Mesenchymal stem cell (in vitro differentiated cells and primary cell): ENCODE measurements around the gene CDCA7L.

Experiments used
- DNase-seq: peaks from one replicate; pipeline ENCODE4 v3.0.0-alpha.2; 2013
- H2AFZ ChIP-seq: one replicate; pipeline ENCODE4 v1.6.1; 2013; ENCODE audit warnings: low read depth, mild to moderate bottlenecking, control low read depth, inconsistent platforms, low read length, moderate library complexity
- H2AK5ac ChIP-seq: 2 replicates; pipeline ENCODE4 v1.6.1; 2013; ENCODE audit warnings: low read length, moderate library complexity, mild to moderate bottlenecking, inconsistent platforms; ENCODE audit not compliant: severe bottlenecking
- H2BK120ac ChIP-seq: one replicate; pipeline ENCODE4 v1.6.1; 2013; ENCODE audit warnings: low read depth, mild to moderate bottlenecking, inconsistent platforms, low read length, moderate library complexity
- H2BK12ac ChIP-seq, 2 experiments: one replicate each; pipeline ENCODE4 v1.6.1; 2013; ENCODE audit warnings: inconsistent platforms in 2 of 2, low read length in 2 of 2, mild to moderate bottlenecking in 2 of 2, moderate library complexity in 2 of 2, control low read depth in 1 of 2
- H2BK15ac ChIP-seq: one replicate; pipeline ENCODE4 v1.6.1; 2013; ENCODE audit warnings: mild to moderate bottlenecking, low read depth, inconsistent platforms; ENCODE audit not compliant: poor library complexity, severe bottlenecking
- H2BK5ac ChIP-seq: 2 replicates; pipeline ENCODE4 v1.6.1; 2013; ENCODE audit warnings: low read depth, mild to moderate bottlenecking, low read length, control low read depth, inconsistent platforms; ENCODE audit not compliant: poor library complexity, severe bottlenecking
- H3K14ac ChIP-seq, 2 experiments: one replicate each; pipeline ENCODE4 v1.6.1; 2013; ENCODE audit warnings: inconsistent platforms in 2 of 2, low read length in 2 of 2, control low read depth in 1 of 2, mild to moderate bottlenecking in 1 of 2, moderate library complexity in 1 of 2
- H3K18ac ChIP-seq, 2 experiments: one replicate each; pipeline ENCODE4 v1.6.1; 2013; ENCODE audit warnings: inconsistent platforms in 2 of 2, low read length in 2 of 2, control low read depth in 1 of 2, low read depth in 1 of 2, mild to moderate bottlenecking in 1 of 2
- H3K23ac ChIP-seq, 2 experiments: one replicate each; pipeline ENCODE4 v1.6.1; 2013; ENCODE audit warnings: inconsistent platforms in 2 of 2, low read length in 2 of 2, mild to moderate bottlenecking in 2 of 2, moderate library complexity in 2 of 2, control low read depth in 1 of 2
- H3K27ac ChIP-seq: 2 replicates; pipeline ENCODE4 v1.5.1; 2013; ENCODE audit warnings: mild to moderate bottlenecking, moderate library complexity, low read length, control low read depth, inconsistent platforms; ENCODE audit not compliant: poor library complexity, severe bottlenecking
- H3K27me3 ChIP-seq, 2 experiments: 2 replicates each; pipeline versions ENCODE4 v1.6.1 to v1.7.0; 2013; ENCODE audit warnings: low read length in 2 of 2, mild to moderate bottlenecking in 2 of 2, moderate library complexity in 2 of 2, control low read depth in 1 of 2, inconsistent platforms in 1 of 2; ENCODE audit not compliant: control insufficient read depth in 1 of 2, insufficient read depth in 1 of 2
- H3K36me3 ChIP-seq, 2 experiments: 2 replicates each; pipeline versions ENCODE4 v1.6.1 to v1.7.0; 2013; ENCODE audit warnings: low read length in 2 of 2, control low read depth in 1 of 2, inconsistent platforms in 1 of 2, low read depth in 1 of 2, mild to moderate bottlenecking in 1 of 2; ENCODE audit not compliant: insufficient read depth in 2 of 2, control insufficient read depth in 1 of 2
- H3K4ac ChIP-seq, 2 experiments: one replicate each; pipeline ENCODE4 v1.6.1; 2013; ENCODE audit warnings: inconsistent platforms in 2 of 2, low read length in 2 of 2, mild to moderate bottlenecking in 2 of 2, moderate library complexity in 2 of 2, control low read depth in 1 of 2, low read depth in 1 of 2
- H3K4me1 ChIP-seq: 2 replicates; pipeline ENCODE4 v1.6.1; 2013; ENCODE audit warnings: low read depth, low read length, control low read depth; ENCODE audit not compliant: control insufficient read depth, insufficient read depth
- H3K4me2 ChIP-seq: 2 replicates; pipeline ENCODE4 v1.6.1; 2013; ENCODE audit warnings: low read length, mild to moderate bottlenecking, inconsistent platforms; ENCODE audit not compliant: poor library complexity, severe bottlenecking
- H3K4me3 ChIP-seq, 2 experiments: 2 replicates each; pipeline versions ENCODE4 v1.5.1 to v1.7.0; 2013; ENCODE audit warnings: low read length in 2 of 2, mild to moderate bottlenecking in 2 of 2, control low read depth in 1 of 2, low read depth in 1 of 2; ENCODE audit not compliant: insufficient read depth in 1 of 2
- H3K79me1 ChIP-seq: replicated peaks from 2 replicates; pipeline ENCODE4 v1.6.1; 2013; ENCODE audit warnings: mild to moderate bottlenecking, control low read depth, low read length, inconsistent platforms; ENCODE audit not compliant: poor library complexity, severe bottlenecking
- H3K9ac ChIP-seq: 2 replicates; pipeline ENCODE4 v1.7.0; 2013; ENCODE audit warnings: mild to moderate bottlenecking, low read length, moderate library complexity
- H3K9me3 ChIP-seq: 2 replicates; pipeline ENCODE4 v1.7.0; 2013; ENCODE audit warnings: mild to moderate bottlenecking, low read length; ENCODE audit not compliant: control insufficient read depth
- H4K8ac ChIP-seq: one replicate; pipeline ENCODE4 v1.6.1; 2013; ENCODE audit warnings: inconsistent platforms, mild to moderate bottlenecking, low read length, moderate library complexity
- H4K91ac ChIP-seq: one replicate; pipeline ENCODE4 v1.6.1; 2013; ENCODE audit warnings: mild to moderate bottlenecking, low read length, inconsistent platforms
- WGBS: methylation state at CpG from one replicate; pipeline ENCODE4 v1.1.7; 2013; ENCODE audit warnings: mixed read lengths; 5-methylcytosine and 5-hydroxymethylcytosine counted together

The CDCA7L gene

GRCh38 chr7:21908746-21909145 lies 37.0 kb downstream of the CDCA7L start:
- DNase-seq, result no peak
- WGBS, result 78% methylated on average over 5 of the region's 5 CpGs
- Histone ChIP-seq H3K27ac (no peak overlapping the region), H3K4me3 (no peak overlapping the region), H2BK15ac (no peak overlapping the region), H2BK12ac (no peak overlapping the region), H3K18ac (no peak overlapping the region), H3K9me3 (no peaks in the 10 kb centered on the region), H3K23ac (no peak overlapping the region), H4K8ac (no peak overlapping the region), H3K9ac (no peak overlapping the region), H3K36me3 (peaks cover 40 to 59% of the 10 kb centered on the region in 2 experiments), H3K79me1 (peaks cover 9% of the 10 kb centered on the region), H2BK5ac (no peak overlapping the region), H3K4me1 (no peaks in the 10 kb centered on the region), H2AK5ac (no peak overlapping the region), H4K91ac (no peak overlapping the region), H3K4ac (no peak overlapping the region), H2BK120ac (no peak overlapping the region), H3K4me2 (no peak overlapping the region), H3K14ac (no peak overlapping the region), H3K27me3 (no peaks in the 10 kb centered on the region), H2AFZ (no peak overlapping the region)

DNA sequence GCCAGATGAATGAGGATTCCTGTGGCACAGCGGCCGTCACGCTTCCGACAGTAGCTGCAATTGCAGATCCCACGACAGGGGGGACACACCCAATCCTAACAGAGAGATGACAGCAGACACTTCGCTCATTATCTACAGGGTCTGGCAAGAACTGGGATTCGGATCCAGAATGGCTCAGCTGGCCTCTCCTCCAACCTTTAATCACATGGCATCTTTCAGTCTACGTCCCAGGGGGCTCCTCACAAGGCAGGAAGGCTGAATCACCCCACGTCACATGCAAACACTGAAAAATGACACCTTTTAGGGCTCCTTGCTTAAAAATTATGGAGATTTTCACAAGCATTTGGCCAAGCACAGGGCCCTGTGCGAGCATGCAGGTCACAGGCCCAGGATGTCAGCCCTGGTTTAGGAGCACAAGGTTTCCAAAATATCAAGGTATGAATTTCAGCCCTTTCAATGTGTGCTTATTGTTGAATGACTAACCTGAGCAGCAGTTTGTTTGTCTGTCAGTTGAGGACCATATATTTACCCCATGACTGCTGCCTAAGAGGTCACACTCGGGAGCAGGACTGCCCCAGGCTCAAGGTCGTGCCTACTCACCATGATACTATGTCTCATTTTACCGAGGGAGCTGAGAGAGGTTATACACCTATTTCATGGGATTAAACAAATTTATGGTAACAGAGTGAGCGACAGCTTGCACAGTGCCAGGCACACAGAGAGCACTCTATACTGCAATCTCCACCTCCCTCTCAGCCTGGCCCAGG lies 42.5 kb downstream of the CDCA7L start:
- no peak overlapping the region for H3K23ac ChIP-seq
- H3K4me2 ChIP-seq, result no peak overlapping the region
- no peak overlapping the region for H2BK12ac ChIP-seq
- H2AK5ac ChIP-seq, result no peak overlapping the region
- no peak overlapping the region for H4K91ac ChIP-seq
- H2BK5ac ChIP-seq, result no peak overlapping the region
- peaks cover 1% of the 10 kb centered on the region for H3K79me1 ChIP-seq
- peak; percentile 13 for DNase-seq
- H4K8ac ChIP-seq, result no peak overlapping the region
- H2BK15ac ChIP-seq, result no peak overlapping the region
- 77% methylated on average over 14 of the region's 14 CpGs for WGBS
- H3K4me1 ChIP-seq, result peaks cover 2% of the 10 kb centered on the region
- peaks cover 46 to 93% of the 10 kb centered on the region in 2 experiments for H3K36me3 ChIP-seq
- H3K27ac ChIP-seq, result no peak overlapping the region
- no peaks in the 10 kb centered on the region for H3K9me3 ChIP-seq
- H3K27me3 ChIP-seq, result no peaks in the 10 kb centered on the region
- H3K4me3 ChIP-seq, result no peak overlapping the region
- H2AFZ ChIP-seq, result no peak overlapping the region
- no peak overlapping the region for H2BK120ac ChIP-seq
- H3K14ac ChIP-seq, result no peak overlapping the region
- no peak overlapping the region for H3K9ac ChIP-seq
- no peak overlapping the region for H3K4ac ChIP-seq
- no peak overlapping the region for H3K18ac ChIP-seq

DNA sequence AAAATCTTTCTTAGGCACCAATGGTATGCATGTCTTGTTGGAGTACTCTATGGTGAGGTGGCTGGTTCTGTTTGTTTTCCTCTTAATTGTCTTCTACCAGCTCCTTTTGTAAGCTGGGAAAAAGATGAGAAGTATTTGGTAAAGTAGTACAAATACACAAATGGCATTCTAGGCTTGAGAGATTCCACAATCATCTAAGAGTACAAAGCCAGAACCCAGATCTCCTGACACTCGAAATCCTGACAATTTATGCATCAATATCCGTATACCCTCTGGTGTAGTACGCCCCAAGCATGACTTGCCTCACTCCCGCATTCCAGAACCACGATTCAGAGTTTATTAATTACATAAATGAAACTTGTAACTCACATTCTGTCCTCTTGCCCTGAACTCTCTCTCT lies 43.5 kb downstream of the CDCA7L start:
- Histone ChIP-seq H3K9me3 (no peaks in the 10 kb centered on the region), H3K14ac (no peak overlapping the region), H3K18ac (no peak overlapping the region), H3K27me3 (no peaks in the 10 kb centered on the region), H3K4ac (no peak overlapping the region), H4K8ac (no peak overlapping the region), H2AK5ac (no peak overlapping the region), H3K79me1 (peaks cover 1% of the 10 kb centered on the region), H3K9ac (no peak overlapping the region), H3K4me3 (no peak overlapping the region), H4K91ac (no peak overlapping the region), H3K23ac (no peak overlapping the region), H2AFZ (no peak overlapping the region), H2BK12ac (no peak overlapping the region), H3K36me3 (peaks cover 40 to 84% of the 10 kb centered on the region in 2 experiments), H2BK5ac (no peak overlapping the region), H2BK120ac (no peak overlapping the region), H3K4me1 (peaks cover 2% of the 10 kb centered on the region), H3K27ac (no peak overlapping the region), H3K4me2 (no peak overlapping the region), H2BK15ac (no peak overlapping the region)
- no peak for DNase-seq
- WGBS, result 57% methylated on average over 5 of the region's 5 CpGs

GRCh38 chr7:21898265-21898930 lies 47.3 kb downstream of the CDCA7L start:
- WGBS, result 95% methylated on average over 17 of the region's 17 CpGs
- no peak overlapping the region for H4K8ac ChIP-seq

More at GRCh38 chr7:21898265-21898930, 47.3 kb downstream of the CDCA7L start:
- Histone ChIP-seq H3K9ac (no peak overlapping the region), H3K36me3 (peaks cover 19 to 52% of the 10 kb centered on the region in 2 experiments), H3K4me2 (no peak overlapping the region), H3K14ac (peak overlapping the region in 1 of 2 experiments; percentile 35), H3K9me3 (no peaks in the 10 kb centered on the region), H3K79me1 (no peaks in the 10 kb centered on the region), H3K4me1 (peaks cover 2% of the 10 kb centered on the region), H2BK15ac (no peak overlapping the region), H3K27ac (no peak overlapping the region), H4K91ac (no peak overlapping the region), H3K4me3 (no peak overlapping the region), H2BK5ac (no peak overlapping the region), H2AK5ac (no peak overlapping the region), H3K27me3 (no peaks in the 10 kb centered on the region), H2AFZ (no peak overlapping the region), H3K4ac (no peak overlapping the region), H3K18ac (peak overlapping the region in 1 of 2 experiments; percentile 55), H2BK12ac (no peak overlapping the region), H2BK120ac (no peak overlapping the region), H3K23ac (no peak overlapping the region)
- DNase-seq, result no peak
